ENCODE results near the gene SNRPA.
"Not testable (repeated sequence)": the region's sequence is repeated elsewhere in the genome, so short reads cannot be mapped to it uniquely, and the experiment has no call there.

Gene SNRPA

DNA sequence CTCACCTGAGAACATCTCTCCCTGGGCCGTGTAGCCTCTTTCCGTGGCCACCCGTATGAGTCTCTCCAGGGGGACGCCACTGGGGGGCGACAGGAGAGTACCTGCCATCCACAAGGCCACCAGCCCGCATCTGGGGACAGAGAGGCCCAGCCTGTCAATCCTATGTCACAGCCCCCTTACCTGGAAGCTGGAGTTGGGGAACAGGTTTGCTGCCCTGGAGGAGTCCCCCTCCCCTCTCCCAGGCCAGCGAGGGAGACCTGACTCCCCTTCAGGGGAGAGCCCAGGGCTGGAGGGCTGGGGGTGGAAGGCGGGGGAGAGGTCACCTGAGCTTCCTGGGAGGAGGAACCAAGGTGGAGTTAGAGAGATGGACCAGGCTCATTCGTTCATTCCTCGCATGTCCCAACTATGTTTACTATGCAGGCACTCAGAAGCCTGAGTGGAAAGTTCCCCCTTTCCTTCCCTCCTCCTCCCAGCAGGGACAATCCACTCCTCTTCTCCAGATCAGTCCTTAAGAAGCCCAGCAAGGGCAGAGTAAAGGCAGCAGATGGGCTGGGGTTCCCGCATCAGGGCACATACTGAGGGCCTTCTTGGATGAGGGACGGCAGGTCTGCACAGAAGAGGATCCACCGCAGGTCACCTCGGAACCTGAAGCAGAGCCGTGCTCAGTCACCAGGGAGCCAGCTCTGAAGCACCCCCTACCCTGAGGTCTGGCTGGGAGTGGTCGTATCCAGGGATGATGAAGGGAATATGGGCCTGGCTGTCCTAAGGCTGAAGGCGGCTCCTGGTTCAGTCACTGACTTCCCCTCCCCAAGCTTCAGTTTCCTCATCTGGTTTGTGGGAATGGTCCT lies 6.2 kb upstream of the SNRPA start:
- H3K4me3 ChIP-seq (ENCODE audit: low read depth, low read length): no peak overlapping the region

DNA sequence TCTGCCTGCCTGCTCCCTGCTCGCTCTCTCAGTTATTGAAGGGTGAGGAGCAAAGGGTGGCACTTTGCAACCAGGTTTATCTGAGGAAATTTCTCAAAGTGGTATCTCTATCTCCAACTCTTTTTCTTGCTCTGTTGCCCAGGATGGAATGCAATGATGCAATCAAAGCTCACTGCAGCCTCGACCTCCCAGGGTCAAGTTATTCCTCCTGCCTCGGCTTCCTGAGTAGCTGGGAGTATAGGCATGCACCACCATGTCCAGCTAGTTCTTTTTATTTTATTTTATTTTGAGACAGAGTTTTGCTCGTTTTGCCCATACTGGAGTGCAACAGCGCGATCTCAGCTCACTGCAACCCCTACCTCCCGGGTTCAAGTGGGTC lies 5.6 kb upstream of the SNRPA start:
- no peak overlapping the region for H3K4me3 ChIP-seq (ENCODE audit: low read depth, low read length)

DNA sequence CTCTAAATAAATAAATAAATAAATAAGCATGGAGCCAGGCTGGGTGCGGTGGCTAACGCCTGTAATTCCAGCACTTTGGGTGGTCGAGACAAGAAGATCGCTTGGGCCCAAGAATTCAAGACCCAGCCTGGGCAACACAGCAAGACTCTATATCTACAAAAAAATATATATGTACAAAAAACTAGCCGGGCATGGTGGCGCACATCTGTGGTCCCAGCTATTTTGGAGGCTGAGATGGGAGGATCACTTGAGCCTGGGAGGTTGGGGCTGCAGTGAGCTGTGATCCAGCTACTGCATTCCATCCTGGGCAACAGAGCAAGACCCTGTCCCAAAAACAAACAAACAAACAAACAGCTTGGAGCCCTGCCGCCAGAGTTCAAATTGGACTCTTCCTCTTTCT lies 3.5 kb upstream of the SNRPA start:
- H3K4me3 ChIP-seq (ENCODE audit: low read depth, low read length): no peak overlapping the region

DNA sequence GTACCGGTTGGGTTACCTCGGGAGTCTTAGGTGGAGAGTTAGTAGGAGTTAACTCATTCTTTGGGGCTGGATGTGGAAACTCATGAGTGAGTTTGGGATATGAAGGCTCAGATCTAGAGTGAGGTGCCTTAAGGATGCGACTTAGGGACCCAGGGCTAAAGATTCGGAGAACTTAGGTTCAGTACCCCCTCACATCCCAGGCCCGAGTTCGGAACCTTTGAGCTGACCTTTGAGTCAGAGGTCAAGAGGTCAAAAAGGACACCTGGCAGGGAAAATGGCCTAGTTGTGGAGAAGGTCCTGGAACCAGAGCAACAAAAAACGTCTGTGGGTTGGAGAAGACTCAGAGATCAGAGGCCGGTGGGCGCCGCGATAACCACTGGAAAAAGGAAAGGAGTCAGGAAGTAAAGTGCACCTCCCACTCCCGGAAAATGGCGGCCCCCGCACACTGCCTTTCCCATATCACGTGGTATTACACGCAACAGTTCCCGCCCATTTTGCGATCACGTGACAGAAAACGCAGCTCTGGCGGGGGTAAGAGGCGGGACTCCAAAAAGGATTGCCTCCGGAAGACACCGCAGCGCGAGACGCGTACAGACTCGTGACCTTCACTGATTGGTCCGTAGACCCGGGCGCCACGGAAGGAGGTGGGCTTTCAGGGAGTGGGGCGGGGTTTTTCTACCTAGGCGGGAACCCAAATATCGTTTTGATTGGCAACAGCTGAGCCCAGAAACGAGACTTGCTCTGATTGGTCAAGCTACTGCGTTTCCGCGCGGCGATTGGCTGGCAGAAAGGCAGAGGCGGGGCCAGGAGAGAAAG lies 737 bp upstream of the SNRPA start, which contains the start of gene ACTMAP:
Gene ACTMAP (minus strand): TSS at position 420 of the 816 bp plus-strand sequence. CDS start 674 bp downstream, outside the sequence.
- H3K4me3 ChIP-seq (ENCODE audit: low read depth, low read length): peak within 1 kb of the TSS; percentile 74

GRCh38 chr19:40752257-40752781 lies 1.3 kb downstream of the SNRPA start:
- H3K4me3 ChIP-seq (ENCODE audit: low read depth, low read length): peak overlapping the region; percentile 74

- H3K4me3 ChIP-seq (ENCODE audit: low read depth, low read length): no peak overlapping the region
Observed at GRCh38 chr19:40754611-40755247, 3.7 kb downstream of the SNRPA start.

GRCh38 chr19:40755248-40755624 lies 4.2 kb downstream of the SNRPA start:
- no peak overlapping the region for H3K4me3 ChIP-seq (ENCODE audit: low read depth, low read length)

DNA sequence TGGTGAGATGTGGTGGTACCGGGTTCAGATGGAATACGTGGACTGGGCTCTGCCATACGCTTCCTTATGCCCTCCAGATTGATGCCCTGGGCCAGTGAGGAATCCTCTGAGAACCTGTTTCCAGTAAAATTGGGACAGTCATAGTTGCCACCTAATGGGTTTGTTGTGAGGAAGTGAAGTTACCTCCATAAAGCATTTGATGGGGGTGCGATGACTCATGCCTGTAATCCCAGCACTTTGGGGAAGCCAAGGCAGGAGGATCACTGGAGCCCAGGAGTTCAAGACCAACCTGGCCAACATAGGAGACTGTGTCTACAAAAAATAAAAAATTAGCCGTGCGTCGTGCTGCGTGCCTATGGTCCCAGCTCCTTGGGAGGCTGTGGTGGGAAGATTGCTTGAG lies 4.8 kb downstream of the SNRPA start:
- no peak overlapping the region for H3K4me3 ChIP-seq (ENCODE audit: low read depth, low read length)

GRCh38 chr19:40756502-40757110 lies 5.6 kb downstream of the SNRPA start:
- no peak overlapping the region for H3K4me3 ChIP-seq (ENCODE audit: low read depth, low read length)

DNA sequence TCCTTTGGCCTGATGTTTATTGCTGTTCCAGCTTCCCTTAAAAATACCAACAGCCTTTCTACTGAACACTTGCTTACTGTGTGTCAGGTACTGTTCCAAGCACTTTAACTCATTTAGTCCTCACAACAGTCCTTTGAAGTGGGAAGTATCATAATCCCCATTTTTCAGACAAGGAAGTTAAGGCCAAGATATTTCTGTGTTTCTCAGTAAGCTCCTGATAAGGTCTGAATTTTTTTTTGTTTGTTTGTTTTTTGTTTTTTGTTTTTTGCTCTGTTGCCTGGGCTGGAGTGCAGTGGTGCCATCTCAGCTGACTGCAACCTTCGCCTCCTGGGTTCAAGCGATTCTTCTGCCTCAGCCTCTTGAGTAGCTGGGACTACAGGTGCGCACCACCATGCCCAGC lies 7.5 kb downstream of the SNRPA start:
- no peak overlapping the region for H3K4me3 ChIP-seq (ENCODE audit: low read depth, low read length)

GRCh38 chr19:40759352-40759751 lies 8.3 kb downstream of the SNRPA start:
- no peak overlapping the region for H3K4me3 ChIP-seq (ENCODE audit: low read depth, low read length)

DNA sequence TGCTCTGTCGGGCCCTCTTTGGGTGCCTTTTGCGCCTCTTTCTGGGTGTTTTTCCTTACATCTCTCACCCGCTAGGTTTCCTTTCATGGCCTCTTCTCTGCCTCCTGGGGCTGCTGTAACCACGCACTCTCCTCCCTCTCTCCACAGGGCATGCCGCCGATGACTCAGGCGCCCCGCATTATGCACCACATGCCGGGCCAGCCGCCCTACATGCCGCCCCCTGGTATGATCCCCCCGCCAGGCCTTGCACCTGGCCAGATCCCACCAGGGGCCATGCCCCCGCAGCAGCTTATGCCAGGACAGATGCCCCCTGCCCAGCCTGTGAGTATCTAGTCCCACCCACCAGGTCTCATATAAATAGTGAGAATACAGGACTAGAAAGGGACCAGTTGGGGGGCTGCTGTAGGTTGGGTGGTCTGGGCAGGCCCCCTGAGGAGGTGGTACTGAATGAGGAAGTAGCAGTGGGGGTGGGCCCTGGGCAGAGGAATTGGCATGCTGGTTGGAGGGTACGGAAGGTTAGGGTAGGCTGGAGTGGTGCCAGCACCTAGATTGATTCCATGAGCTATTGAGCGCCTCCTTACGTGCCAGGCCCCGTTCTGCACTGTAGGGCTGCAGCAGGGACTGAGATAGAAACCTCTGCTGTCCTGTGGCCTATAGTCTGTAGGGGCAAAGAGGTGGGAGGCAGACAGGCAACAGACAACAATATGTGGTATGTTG lies 11.9 kb downstream of the SNRPA start:
- H3K4me3 ChIP-seq (ENCODE audit: low read depth, low read length): no peak overlapping the region

GRCh38 chr19:40763526-40763925 lies 12.5 kb downstream of the SNRPA start:
- H3K4me3 ChIP-seq (ENCODE audit: low read depth, low read length): no peak overlapping the region

- H3K4me3 ChIP-seq (ENCODE audit: low read depth, low read length): no peak overlapping the region
Observed at GRCh38 chr19:40763963-40764362, 13.0 kb downstream of the SNRPA start.

- H3K4me3 ChIP-seq (ENCODE audit: low read depth, low read length): not testable (repeated sequence)
Observed at GRCh38 chr19:40766385-40766784, 15.4 kb downstream of the SNRPA start.

GRCh38 chr19:40768869-40769268 lies 17.9 kb downstream of the SNRPA start:
- no peak overlapping the region for H3K4me3 ChIP-seq (ENCODE audit: low read depth, low read length)

DNA sequence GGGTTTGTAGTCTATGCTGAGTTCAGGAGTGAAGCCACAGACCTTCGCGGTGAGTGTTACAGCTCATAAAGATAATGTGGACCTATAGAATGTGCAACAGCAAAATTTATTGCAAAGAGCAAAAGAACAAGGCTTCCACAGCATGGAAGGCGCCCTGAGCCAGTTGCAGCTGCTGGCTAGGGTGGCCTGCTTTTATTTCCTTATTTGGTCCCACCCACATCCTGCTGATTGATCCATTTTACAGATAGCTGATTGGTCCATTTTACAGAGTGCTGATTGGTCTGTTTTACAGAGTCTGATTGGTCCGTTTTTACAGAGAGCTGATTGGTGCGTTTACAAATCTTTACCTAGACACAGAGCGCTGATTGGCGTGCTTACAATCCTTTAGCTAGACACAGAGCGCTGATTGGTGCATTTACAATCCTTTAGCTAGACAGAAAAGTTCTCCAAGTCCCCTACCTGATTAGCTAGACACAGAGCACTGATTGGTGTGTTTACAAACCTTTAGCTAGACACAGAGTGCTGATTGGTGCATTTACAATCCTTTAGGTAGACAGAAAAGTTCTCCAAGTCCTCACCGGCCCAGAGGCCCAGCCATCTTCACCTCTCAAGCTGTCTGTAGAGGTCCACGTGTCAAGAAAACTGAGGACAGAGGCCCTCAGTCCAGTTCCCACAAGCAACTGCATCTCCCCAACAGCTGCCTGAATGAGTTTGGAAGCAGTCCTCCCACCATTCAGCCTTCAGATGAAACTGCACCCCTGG lies 20.3 kb downstream of the SNRPA start:
- H3K4me3 ChIP-seq (ENCODE audit: low read depth, low read length): not testable (repeated sequence)

DNA sequence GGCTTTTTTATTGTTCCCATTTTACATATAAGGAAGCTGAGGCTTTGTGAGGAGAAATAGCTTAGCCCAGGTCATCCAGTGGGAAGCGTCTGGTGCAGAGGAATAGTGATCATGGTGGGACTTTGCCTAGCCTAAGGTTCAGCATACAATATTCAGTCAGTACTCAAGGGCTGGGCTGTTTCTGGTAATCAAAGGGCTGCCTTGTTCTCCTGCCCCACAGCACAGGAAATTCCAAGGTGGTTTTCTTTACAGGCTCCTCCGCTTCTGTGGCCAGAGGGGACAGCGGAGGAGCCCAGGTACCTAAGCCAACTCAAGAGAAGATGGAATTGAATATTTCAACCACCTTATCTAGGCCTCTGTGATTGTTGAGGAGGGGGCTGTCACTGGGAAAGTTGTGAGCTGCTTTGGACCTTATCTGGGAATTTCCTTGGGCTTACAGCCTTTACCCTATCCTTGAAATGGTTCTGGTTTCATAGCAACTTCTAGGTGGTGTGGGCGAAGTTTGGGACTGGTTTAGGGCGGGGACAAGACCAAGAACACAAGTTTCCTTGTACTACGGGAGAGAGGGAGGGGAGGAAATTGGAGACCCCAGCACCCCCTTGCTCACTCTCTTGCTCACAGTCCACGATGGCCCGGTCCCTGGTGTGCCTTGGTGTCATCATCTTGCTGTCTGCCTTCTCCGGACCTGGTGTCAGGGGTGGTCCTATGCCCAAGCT lies 24.1 kb downstream of the SNRPA start, which contains the start of gene MIA:
Gene MIA (plus strand): TSS at position 606 of the 716 bp plus-strand sequence. CDS start 22 bp downstream, at position 628.
- H3K4me3 ChIP-seq (ENCODE audit: low read depth, low read length): no peak within 1 kb of the TSS

DNA sequence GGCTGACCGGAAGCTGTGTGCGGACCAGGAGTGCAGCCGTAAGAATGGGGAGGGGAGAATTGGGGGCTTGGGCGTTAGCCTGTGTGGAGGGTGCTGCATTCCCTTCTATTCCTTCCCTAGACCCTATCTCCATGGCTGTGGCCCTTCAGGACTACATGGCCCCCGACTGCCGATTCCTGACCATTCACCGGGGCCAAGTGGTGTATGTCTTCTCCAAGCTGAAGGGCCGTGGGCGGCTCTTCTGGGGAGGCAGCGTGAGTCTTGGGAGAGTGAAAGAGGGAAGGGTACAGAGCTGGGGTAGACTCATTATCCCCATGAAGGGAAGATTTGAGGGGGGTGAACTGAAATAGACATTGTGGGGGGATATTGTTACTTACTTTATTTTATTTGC lies 24.6 kb downstream of the SNRPA start:
- H3K4me3 ChIP-seq (ENCODE audit: low read depth, low read length): no peak overlapping the region
